ENCODE results near the gene TOMM40. TPM values are rescaled to one million over a fixed set of nuclear protein-coding genes. Genes with fewer than 3 reads are reported as not detected.
"Not testable (repeated sequence)": the region's sequence is repeated elsewhere in the genome, so short reads cannot be mapped to it uniquely, and the experiment has no call there.

The TOMM40 gene
- total RNA-seq, 2 donors from 2014 or later = 19.7 to 34.3 TPM

GRCh38 chr19:44882063-44882462 is 9.0 kb upstream of the TOMM40 start:
- WGBS, 2 donors = 85 to 88% methylated on average over 15 of the region's 15 CpGs
- TF ChIP-seq CTCF (IDR thresholded peaks at IDR 0.05) (no peak), POLR2A (IDR thresholded peaks at IDR 0.05) (no peak)
- Histone ChIP-seq H3K27ac (no peak overlapping the region), H3K4me3 (no peak overlapping the region), H3K9me3 (no peaks in the 10 kb centered on the region), H3K36me3 (replicated peaks in 1 of 2; ENCODE audit: insufficient read depth in 1 of 2, low read depth in 2 of 2) (no peaks in the 10 kb centered on the region), H3K27me3 (no peaks in the 10 kb centered on the region), H3K4me1 (no peaks in the 10 kb centered on the region)
- DNase-seq (no peak), ATAC-seq (no peak)
- intact Hi-C loops (cut with DNase I) = no loop called here

- H3K4me1 ChIP-seq; H3K4me3 ChIP-seq; H3K27me3 ChIP-seq; intact Hi-C loops (cut with DNase I); ATAC-seq; DNase-seq; H3K36me3 ChIP-seq (replicated peaks in 1 of 2; ENCODE audit: insufficient read depth in 1 of 2, low read depth in 2 of 2); H3K27ac ChIP-seq; H3K9me3 ChIP-seq: not testable (repeated sequence)
- WGBS, 2 donors = 89 to 93% methylated on average over 19 of the region's 19 CpGs
Observed at GRCh38 chr19:44882619-44883397, 8.2 kb upstream of the TOMM40 start.

GRCh38 chr19:44883922-44884321 is 7.1 kb upstream of the TOMM40 start:
- H3K36me3 ChIP-seq (replicated peaks in 1 of 2; ENCODE audit: insufficient read depth in 1 of 2, low read depth in 2 of 2) = peaks cover 0 to 3% of the 10 kb centered on the region in 2 donors

DNA sequence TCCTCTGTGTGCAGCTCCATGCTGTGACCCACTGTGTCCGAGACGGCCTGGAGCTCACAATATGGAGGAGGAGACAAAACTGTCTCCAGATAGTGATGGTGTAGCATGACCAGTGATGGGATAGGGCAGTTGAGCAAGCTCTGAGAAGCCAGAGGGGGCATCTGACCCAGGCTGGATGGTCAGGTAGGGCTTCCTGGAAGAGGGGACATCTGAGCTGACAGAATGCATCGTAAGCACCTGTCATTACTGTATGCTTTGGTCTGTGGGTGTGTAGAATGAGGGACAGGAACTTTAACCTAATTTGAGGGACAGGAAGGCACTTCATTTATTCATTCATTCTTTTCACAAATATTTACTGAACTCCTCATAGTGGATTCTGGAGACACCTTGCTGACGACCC is 6.5 kb upstream of the TOMM40 start:
- intact Hi-C loops (cut with DNase I) = no loop called here
- Histone ChIP-seq H3K36me3 (replicated peaks in 1 of 2; ENCODE audit: insufficient read depth in 1 of 2, low read depth in 2 of 2) (peaks cover 0 to 3% of the 10 kb centered on the region in 2 donors), H3K27ac (no peak overlapping the region), H3K4me1 (peaks cover 2% of the 10 kb centered on the region), H3K9me3 (no peaks in the 10 kb centered on the region), H3K27me3 (no peaks in the 10 kb centered on the region), H3K4me3 (no peak overlapping the region)
- ATAC-seq (no peak), DNase-seq (no peak)
- 88 to 98% methylated on average over 4 of the region's 4 CpGs for WGBS, 2 donors
- no peak for TF ChIP-seq CTCF (IDR thresholded peaks at IDR 0.05)
- no peak for TF ChIP-seq POLR2A (IDR thresholded peaks at IDR 0.05)

More at GRCh38 chr19:44883922-44884321, 7.1 kb upstream of the TOMM40 start:
- Histone ChIP-seq H3K27ac (no peak overlapping the region), H3K27me3 (no peaks in the 10 kb centered on the region), H3K4me3 (no peak overlapping the region), H3K4me1 (no peaks in the 10 kb centered on the region), H3K9me3 (no peaks in the 10 kb centered on the region)
- ATAC-seq (no peak), DNase-seq (no peak)
- intact Hi-C loops (cut with DNase I) = no loop called here
- TF ChIP-seq CTCF (IDR thresholded peaks at IDR 0.05) (no peak), POLR2A (IDR thresholded peaks at IDR 0.05) (no peak)
- 97% methylated on average over 5 of the region's 5 CpGs for WGBS, 2 donors

DNA sequence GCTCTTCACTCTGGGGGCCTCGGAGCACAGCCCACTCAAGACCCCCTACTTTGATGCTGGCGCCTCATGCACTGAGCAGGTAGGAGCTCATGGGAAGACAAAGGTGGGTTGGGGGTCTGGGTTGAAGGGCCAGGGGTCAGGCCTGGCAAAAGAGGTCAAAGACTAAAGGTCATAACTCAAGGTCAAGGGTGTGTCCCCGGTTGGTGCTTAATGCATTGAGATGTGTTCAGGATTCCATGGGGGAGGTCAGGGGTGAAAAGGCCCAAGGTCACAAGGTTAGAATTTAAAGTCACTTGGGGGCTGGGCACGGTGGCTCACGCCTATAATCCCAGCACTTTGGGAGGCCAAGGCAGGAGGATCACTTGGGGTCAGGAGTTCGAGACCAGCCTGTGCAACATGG is 4.9 kb upstream of the TOMM40 start:
- DNase-seq (no peak), ATAC-seq (no peak)
- no peaks in the 10 kb centered on the region for H3K9me3 ChIP-seq
- no peaks in the 10 kb centered on the region for H3K27me3 ChIP-seq
- H3K27ac ChIP-seq = no peak overlapping the region
- no peak for TF ChIP-seq CTCF (IDR thresholded peaks at IDR 0.05)
- TF ChIP-seq POLR2A (IDR thresholded peaks at IDR 0.05) = no peak
- H3K4me3 ChIP-seq = no peak overlapping the region
- H3K36me3 ChIP-seq (replicated peaks in 1 of 2; ENCODE audit: insufficient read depth in 1 of 2, low read depth in 2 of 2) = peaks cover 0 to 3% of the 10 kb centered on the region in 2 donors
- intact Hi-C loops (cut with DNase I) = no loop called here
- 93 to 95% methylated on average over 6 of the region's 6 CpGs for WGBS, 2 donors
- peaks cover 8% of the 10 kb centered on the region for H3K4me1 ChIP-seq

All from body of pancreas (tissue), 4 donors.